AG04449 (cell line): ENCODE data around the gene SPAG8.

ENCODE experiments used
- CTCF ChIA-PET: fragments of 350-600 bp; formaldehyde crosslinking; extraction: SDS; loops from one replicate; lab custom pipeline; 2021; ENCODE audit warnings: antibody characterized with exemption; lab: Yijun Ruan, JAX
- POLR2A ChIA-PET: fragments of 400-600, 350-600 bp; formaldehyde crosslinking; extraction: SDS; loops from one replicate; lab custom pipeline; 2020; ENCODE audit warnings: antibody characterized with exemption, inconsistent platforms; lab: Yijun Ruan, JAX
- DNase-seq: peaks from one replicate; pipeline ENCODE4 v3.0.0-alpha.2; 2010; ENCODE audit warnings: low read depth, low spot score
- H3K4me3 ChIP-seq: 2 replicates; pipeline ENCODE4 v1.5.1; 2011; ENCODE audit warnings: low read depth, mild to moderate bottlenecking, control low read depth, low read length
- TF ChIP-seq, protein P1 (sequence below): IDR thresholded peaks from one replicate; pipeline ENCODE4 v1.5.1; 2011; ENCODE audit warnings: mild to moderate bottlenecking, moderate library complexity, low read length, control low read depth, inconsistent platforms; ENCODE audit not compliant: insufficient read depth; ENCODE audit errors: missing control alignments

SPAG8 gene

DNA sequence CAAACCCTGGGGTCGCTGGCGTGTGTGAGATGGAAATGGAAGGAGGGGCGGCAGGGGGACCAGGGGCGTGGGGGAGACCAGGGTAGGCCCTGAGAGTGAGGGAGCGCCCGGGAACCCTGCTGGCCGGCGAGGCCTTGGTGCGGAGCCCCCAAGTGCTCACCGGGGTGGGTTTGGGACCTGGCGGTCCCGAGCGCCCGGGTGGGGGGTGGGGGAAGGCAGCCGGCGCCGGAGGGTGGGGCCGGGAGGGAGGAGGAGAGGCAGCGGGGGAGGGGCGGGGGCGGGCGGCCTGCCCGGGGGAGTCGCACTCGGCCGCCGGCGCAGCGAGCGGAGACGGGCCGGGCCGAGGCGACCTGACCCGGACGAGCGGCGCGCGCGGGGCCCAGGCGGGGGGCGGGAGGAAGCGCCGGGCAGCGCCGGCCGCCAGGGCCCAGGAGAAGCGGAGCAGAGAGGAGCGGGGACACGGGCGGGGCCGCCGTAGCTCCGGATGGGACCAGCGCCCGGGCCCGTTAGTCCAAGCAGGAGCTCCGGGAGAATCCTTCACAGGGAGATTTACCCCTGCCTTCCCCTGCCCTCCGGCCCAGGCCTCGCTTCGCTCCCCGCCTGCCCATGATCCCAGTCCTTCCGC, 20.7 kb downstream of the SPAG8 start, which contains the start of gene NPR2:
TSS of gene NPR2 (plus strand) at position 295 of the 625 bp plus-strand sequence. CDS start 818 bp downstream, outside the sequence.
- DNase-seq: no peak
- TF ChIP-seq, protein P1, sequence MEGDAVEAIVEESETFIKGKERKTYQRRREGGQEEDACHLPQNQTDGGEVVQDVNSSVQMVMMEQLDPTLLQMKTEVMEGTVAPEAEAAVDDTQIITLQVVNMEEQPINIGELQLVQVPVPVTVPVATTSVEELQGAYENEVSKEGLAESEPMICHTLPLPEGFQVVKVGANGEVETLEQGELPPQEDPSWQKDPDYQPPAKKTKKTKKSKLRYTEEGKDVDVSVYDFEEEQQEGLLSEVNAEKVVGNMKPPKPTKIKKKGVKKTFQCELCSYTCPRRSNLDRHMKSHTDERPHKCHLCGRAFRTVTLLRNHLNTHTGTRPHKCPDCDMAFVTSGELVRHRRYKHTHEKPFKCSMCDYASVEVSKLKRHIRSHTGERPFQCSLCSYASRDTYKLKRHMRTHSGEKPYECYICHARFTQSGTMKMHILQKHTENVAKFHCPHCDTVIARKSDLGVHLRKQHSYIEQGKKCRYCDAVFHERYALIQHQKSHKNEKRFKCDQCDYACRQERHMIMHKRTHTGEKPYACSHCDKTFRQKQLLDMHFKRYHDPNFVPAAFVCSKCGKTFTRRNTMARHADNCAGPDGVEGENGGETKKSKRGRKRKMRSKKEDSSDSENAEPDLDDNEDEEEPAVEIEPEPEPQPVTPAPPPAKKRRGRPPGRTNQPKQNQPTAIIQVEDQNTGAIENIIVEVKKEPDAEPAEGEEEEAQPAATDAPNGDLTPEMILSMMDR: no peak
- H3K4me3 ChIP-seq: peak within 1 kb of the TSS; percentile 64
- CTCF ChIA-PET: interaction anchor here (0.6 to 8.2 kb wide), 8 partner anchors 15 to 537 kb away, joined by 3 to 201 read pairs (median 4); partner anchors contain the start of genes FAM221B, HINT2, SPAG8 and TMEM8B
- POLR2A ChIA-PET: no interaction called here

DNA sequence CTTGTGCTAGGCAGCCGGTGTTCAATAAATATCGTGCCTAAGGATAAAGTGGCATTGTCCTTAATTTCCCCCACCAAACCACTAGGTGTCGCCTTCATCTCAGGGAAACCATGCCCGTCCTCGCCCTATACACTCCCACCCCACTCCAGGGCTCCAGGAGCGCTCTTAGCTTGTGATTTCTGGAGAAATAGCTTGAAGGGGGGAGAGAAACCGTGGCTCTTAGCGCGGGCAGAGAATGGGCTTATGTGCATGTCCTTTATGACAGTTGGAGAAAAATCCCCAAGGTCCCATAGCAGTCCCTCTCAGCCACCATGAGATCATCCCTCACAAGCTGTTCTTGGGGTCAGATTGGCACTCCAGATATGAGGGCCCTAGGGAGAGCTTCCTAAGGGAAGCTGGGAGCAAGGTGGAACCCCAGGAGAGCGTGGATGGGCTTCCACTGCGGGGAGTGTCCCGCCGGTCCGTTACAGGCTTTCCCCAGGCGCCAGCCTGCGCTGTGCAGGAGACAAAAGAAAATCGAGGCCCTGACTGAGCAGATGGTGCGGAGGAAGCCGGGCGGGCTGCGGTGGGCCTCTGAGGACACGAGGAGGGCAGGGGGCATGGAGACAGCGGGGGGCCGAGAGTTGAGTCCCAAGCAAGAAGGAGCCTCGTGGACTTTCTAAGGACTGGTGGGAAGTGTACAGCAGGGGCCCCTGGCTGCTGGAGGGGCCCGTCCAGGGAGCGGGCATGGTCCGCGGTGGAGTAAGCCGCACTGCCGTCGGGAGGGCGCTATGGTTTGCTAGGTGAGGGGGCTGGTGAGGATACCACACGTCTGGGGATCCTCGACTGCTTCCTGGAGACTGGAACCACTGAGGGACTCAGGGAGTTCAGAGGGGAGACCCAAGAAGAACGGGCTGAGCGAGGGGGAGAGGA, 21.4 kb downstream of the SPAG8 start:
- POLR2A ChIA-PET: interaction anchor here (0.9 to 1.2 kb wide), 4 partner anchors 21 to 115 kb away, joined by 3 to 7 read pairs (median 4); partner anchors contain the start of genes HRCT1 and SPAG8
- CTCF ChIA-PET: interaction anchor here (0.6 to 8.2 kb wide), 61 partner anchors 10 to 766 kb away, joined by 3 to 201 read pairs (median 5); partner anchors contain the start of genes FAM221B, GBA2, HINT2 and HRCT1
- H3K4me3 ChIP-seq: peak overlapping the region; percentile 42

DNA sequence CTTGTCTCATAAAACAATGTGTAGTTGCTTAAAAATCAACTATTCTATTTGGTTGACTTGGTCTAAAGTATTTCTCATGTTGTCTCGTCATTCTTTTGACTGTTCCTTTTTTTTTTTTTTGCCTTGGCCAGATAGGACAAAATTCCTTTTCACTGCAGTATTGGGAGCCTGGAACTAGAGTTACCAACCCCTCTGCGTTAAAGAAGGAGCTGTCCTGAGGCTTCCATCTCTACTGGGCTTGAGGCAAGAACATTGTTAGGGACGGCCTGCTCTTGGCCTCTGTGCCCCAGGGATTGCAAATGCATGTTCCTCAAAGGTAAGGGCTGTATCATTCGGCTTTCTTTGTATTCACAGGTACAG, 22.1 kb downstream of the SPAG8 start:
- no peak for DNase-seq
- ChIA-PET POLR2A (interaction anchor here (0.9 to 1.2 kb wide), 4 partner anchors 22 to 116 kb away, joined by 3 to 7 read pairs (median 4); partner anchors contain the start of genes HRCT1 and SPAG8), CTCF (interaction anchor here (0.7 to 8.2 kb wide), 53 partner anchors 9 to 766 kb away, joined by 3 to 201 read pairs (median 5); partner anchors contain the start of genes FAM221B, GBA2, HINT2 and HRCT1)
- no peak overlapping the region for H3K4me3 ChIP-seq
- TF ChIP-seq, protein P1: no peak

More for the DNA sequence above, 21.4 kb downstream of the SPAG8 start:
- TF ChIP-seq, protein P1: peak; percentile 82
- peak; percentile 31 for DNase-seq

DNA sequence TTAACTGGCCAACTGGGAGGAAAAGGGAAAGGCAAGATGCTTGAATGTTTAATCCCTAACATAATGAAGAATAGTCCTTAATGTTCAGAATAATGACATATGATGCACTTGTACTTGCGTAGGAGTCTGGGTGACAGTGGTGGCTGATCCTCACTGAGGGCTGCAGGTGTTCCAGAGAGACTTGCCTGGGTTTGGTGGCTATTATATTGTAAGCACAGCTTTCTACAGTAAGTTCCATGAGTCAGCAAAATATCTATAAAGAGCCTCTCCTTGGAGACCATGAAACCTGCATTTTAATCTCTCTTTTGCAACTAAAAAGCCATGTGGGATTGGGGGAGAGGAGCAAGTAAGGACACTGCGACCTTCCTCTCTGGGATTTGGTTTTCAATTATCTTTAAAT, 22.5 kb downstream of the SPAG8 start:
- POLR2A ChIA-PET: interaction anchor here (1.2 kb wide), 1 partner anchor 93 kb away, joined by 3 read pairs; no protein-coding TSS in a partner anchor
- TF ChIP-seq, protein P1: no peak
- no peak overlapping the region for H3K4me3 ChIP-seq
- CTCF ChIA-PET: interaction anchor here (0.8 to 8.2 kb wide), 40 partner anchors 8 to 539 kb away, joined by 3 to 201 read pairs (median 7); partner anchors contain the start of genes FAM221B, GBA2, HINT2 and HRCT1
- DNase-seq: no peak

DNA sequence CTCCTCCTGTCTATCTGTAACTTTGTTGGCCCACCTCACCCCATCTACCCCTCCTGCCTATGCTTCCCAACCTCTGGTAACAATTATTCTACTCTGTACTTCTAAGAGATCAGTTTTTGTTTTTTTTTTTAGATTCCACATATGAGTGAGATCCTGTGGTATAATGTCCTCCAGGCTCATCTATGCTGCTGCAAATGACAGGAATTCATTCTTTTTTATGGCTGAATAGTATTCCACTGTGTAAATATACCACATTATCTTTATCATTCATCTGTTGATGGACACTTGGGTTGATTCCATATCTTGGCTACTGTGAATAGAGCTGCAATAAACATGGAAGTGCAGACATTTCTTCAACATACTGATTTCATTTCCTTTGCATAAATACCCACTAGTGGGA, 28.6 kb downstream of the SPAG8 start:
- TF ChIP-seq, protein P1: no peak

More for the DNA sequence above, 28.6 kb downstream of the SPAG8 start:
- DNase-seq: no peak
- POLR2A ChIA-PET: no interaction called here
- CTCF ChIA-PET: interaction anchor here (1.4 kb wide), 1 partner anchor 43 kb away, joined by 5 read pairs; no protein-coding TSS in a partner anchor
- no peak overlapping the region for H3K4me3 ChIP-seq
